GM19351 (cell line): ENCODE data around the gene KRTAP3-1.

Experiments
- ATAC-seq: cut with Tn5 transposase; IDR thresholded peaks from one replicate; pipeline ENCODE4 v1.9.1; 2021; ENCODE audit warnings: mild to moderate bottlenecking, moderate library complexity; ENCODE audit not compliant: unreplicated experiment

KRTAP3-1 gene

GRCh38 chr17:40980596-40980995, 28.3 kb downstream of the KRTAP3-1 start:
- no peak for ATAC-seq

- ATAC-seq: no peak
Observed at GRCh38 chr17:40980117-40980516, 28.8 kb downstream of the KRTAP3-1 start.

- no peak for ATAC-seq
Observed at GRCh38 chr17:40978575-40979151, 30.3 kb downstream of the KRTAP3-1 start.

GRCh38 chr17:40975516-40975915, 33.4 kb downstream of the KRTAP3-1 start:
- ATAC-seq: no peak

GRCh38 chr17:40974366-40974765, 34.6 kb downstream of the KRTAP3-1 start:
- ATAC-seq: no peak

- no peak for ATAC-seq
Observed at GRCh38 chr17:40967582-40967981, 41.3 kb downstream of the KRTAP3-1 start.

GRCh38 chr17:40966848-40967247, 42.1 kb downstream of the KRTAP3-1 start, which contains the start of gene KRT39:
Gene KRT39, minus strand, starts transcription at chr17:40966948. Its CDS starts 92 bp downstream, at chr17:40966856.
- no peak for ATAC-seq

GRCh38 chr17:40963838-40964237, 45.1 kb downstream of the KRTAP3-1 start:
- no peak for ATAC-seq

- no peak for ATAC-seq
Observed at GRCh38 chr17:40962059-40962561, 46.8 kb downstream of the KRTAP3-1 start.

GRCh38 chr17:40961591-40961990, 47.3 kb downstream of the KRTAP3-1 start:
- ATAC-seq: no peak

- ATAC-seq: no peak
Observed at GRCh38 chr17:40960144-40960543, 48.8 kb downstream of the KRTAP3-1 start.
